HEK293 (cell line): ENCODE results near the gene MATR3.

Experiments used
- CTCF ChIA-PET: fragments of 350-600 bp; formaldehyde crosslinking; extraction: SDS; loops from one replicate; lab custom pipeline; 2021; ENCODE audit warnings: antibody characterized with exemption; lab: Yijun Ruan, JAX
- POLR2A ChIA-PET: fragments of 300-600 bp; formaldehyde crosslinking; extraction: SDS; loops from one replicate; lab custom pipeline; 2020; ENCODE audit warnings: antibody characterized with exemption, inconsistent platforms; lab: Yijun Ruan, JAX
- H3K27ac ChIP-seq: fragments of 200-500 bp; sonication (Bioruptor generic); 2 replicates; pipeline ENCODE4 v1.5.1; 2014; ENCODE audit warnings: low read depth, low read length, control low read depth, inconsistent platforms; ENCODE audit errors: extremely low read depth
- H3K36me3 ChIP-seq, 2 experiments: fragments of 200-500 bp in 1 of 2; sonication (Bioruptor generic) in 1 of 2; 1 replicate in 1 of 2; 2 replicates in 1 of 2; pipeline ENCODE4 v1.5.1; 2014 to 2017; ENCODE audit warnings: inconsistent platforms in 2 of 2, low read length in 2 of 2; ENCODE audit not compliant: control insufficient read depth in 2 of 2, insufficient read depth in 1 of 2
- H3K4me1 ChIP-seq: fragments of 200-500 bp; sonication (Bioruptor generic); 2 replicates; pipeline ENCODE4 v1.5.1; 2014; ENCODE audit warnings: mild to moderate bottlenecking, low read length, inconsistent platforms; ENCODE audit not compliant: control insufficient read depth, insufficient read depth
- H3K4me3 ChIP-seq: 2 replicates; pipeline ENCODE4 v1.5.1; 2011; ENCODE audit warnings: low read depth, mild to moderate bottlenecking, control low read depth, low read length, moderate library complexity
- H3K9me3 ChIP-seq: fragments of 200-500 bp; sonication (Bioruptor generic); 2 replicates; pipeline ENCODE4 v1.5.1; 2014; ENCODE audit warnings: low read depth, low read length, inconsistent platforms; ENCODE audit not compliant: control insufficient read depth, insufficient read depth
- CTCF ChIP-seq: fragments of 450-650 bp; formaldehyde crosslinking; IDR thresholded peaks from 2 replicates; pipeline ENCODE4 v1.5.1; 2016; ENCODE audit warnings: missing biosample characterization, missing genetic modification characterization
- FEZF1 ChIP-seq: fragments of 450-650 bp; formaldehyde crosslinking; IDR thresholded peaks from 2 replicates; pipeline ENCODE4 v1.5.1; 2016; ENCODE audit warnings: missing biosample characterization, missing genetic modification characterization
- HOXA7 ChIP-seq: sonication (generic); formaldehyde crosslinking; IDR thresholded peaks from 2 replicates; pipeline ENCODE4 v1.8.1; 2022; ENCODE audit warnings: missing genetic modification reagents, borderline replicate concordance
- KLF10 ChIP-seq: fragments of 450-650 bp; IDR thresholded peaks from 2 replicates; pipeline ENCODE4 v1.5.1; 2018; ENCODE audit warnings: missing biosample characterization, mild to moderate bottlenecking, missing genetic modification characterization
- PRDM1 ChIP-seq: fragments of 450-650 bp; formaldehyde crosslinking; IDR thresholded peaks from 2 replicates; pipeline ENCODE4; 2016; ENCODE audit warnings: missing biosample characterization, missing genetic modification characterization
- RBAK ChIP-seq: fragments of 450-650 bp; formaldehyde crosslinking; IDR thresholded peaks from 2 replicates; pipeline ENCODE4 v1.5.1; 2016; ENCODE audit warnings: missing biosample characterization, missing genetic modification characterization
- ZBTB17 ChIP-seq: fragments of 450-650 bp; formaldehyde crosslinking; IDR thresholded peaks from 2 replicates; pipeline ENCODE4 v1.5.1; 2016; ENCODE audit warnings: missing biosample characterization, missing genetic modification characterization
- ZNF140 ChIP-seq: fragments of 450-650 bp; formaldehyde crosslinking; IDR thresholded peaks from 2 replicates; pipeline ENCODE4 v1.5.1; 2016; ENCODE audit warnings: missing biosample characterization, missing genetic modification characterization
- ZNF148 ChIP-seq: fragments of 450-650 bp; formaldehyde crosslinking; IDR thresholded peaks from 2 replicates; pipeline ENCODE4 v1.5.0; 2017; ENCODE audit warnings: missing biosample characterization, missing genetic modification characterization, borderline replicate concordance
- ZNF202 ChIP-seq: fragments of 450-650 bp; formaldehyde crosslinking; IDR thresholded peaks from 2 replicates; pipeline ENCODE4 v1.5.1; 2016; ENCODE audit warnings: missing biosample characterization, missing genetic modification characterization, borderline replicate concordance
- ZNF221 ChIP-seq: fragments of 450-650 bp; formaldehyde crosslinking; IDR thresholded peaks from 2 replicates; pipeline ENCODE4 v1.5.1; 2017; ENCODE audit warnings: missing biosample characterization, missing genetic modification characterization, borderline replicate concordance
- ZNF23 ChIP-seq: fragments of 450-650 bp; formaldehyde crosslinking; IDR thresholded peaks from 2 replicates; pipeline ENCODE4 v1.5.1; 2016; ENCODE audit warnings: missing biosample characterization, missing genetic modification characterization, borderline replicate concordance
- ZNF24 ChIP-seq: fragments of 450-650 bp; formaldehyde crosslinking; IDR thresholded peaks from 2 replicates; pipeline ENCODE4 v1.5.1; 2016; ENCODE audit warnings: missing biosample characterization, missing genetic modification characterization
- ZNF366 ChIP-seq: fragments of 450-650 bp; formaldehyde crosslinking; conservative IDR thresholded peaks from 2 replicates; pipeline ENCODE4 v1.5.1; 2016; ENCODE audit warnings: missing biosample characterization, missing genetic modification characterization
- ZNF654 ChIP-seq: fragments of 450-650 bp; formaldehyde crosslinking; IDR thresholded peaks from 2 replicates; pipeline ENCODE4 v1.5.1; 2016; ENCODE audit warnings: low read depth, missing biosample characterization, missing genetic modification characterization
- ZNF664 ChIP-seq: fragments of 450-650 bp; formaldehyde crosslinking; IDR thresholded peaks from 2 replicates; pipeline ENCODE4 v1.5.1; 2016; ENCODE audit warnings: missing biosample characterization, missing genetic modification characterization
- ZNF707 ChIP-seq: fragments of 450-650 bp; formaldehyde crosslinking; IDR thresholded peaks from 2 replicates; pipeline ENCODE4 v1.5.1; 2016; ENCODE audit warnings: missing biosample characterization, missing genetic modification characterization
- ZNF792 ChIP-seq: fragments of 450-650 bp; formaldehyde crosslinking; IDR thresholded peaks from 2 replicates; pipeline ENCODE4 v1.5.1; 2016; ENCODE audit warnings: missing biosample characterization, missing genetic modification characterization
- ZSCAN30 ChIP-seq: fragments of 450-650 bp; IDR thresholded peaks from 2 replicates; pipeline ENCODE4 v1.5.1; 2018; ENCODE audit warnings: missing biosample characterization, mild to moderate bottlenecking, missing genetic modification characterization, moderate library complexity

The MATR3 gene

GRCh38 chr5:139285651-139286392 is 7.7 kb upstream of the MATR3 start:
- Histone ChIP-seq H3K9me3 (no peaks in the 10 kb centered on the region), H3K4me3 (no peak overlapping the region), H3K4me1 (peaks cover 8% of the 10 kb centered on the region), H3K36me3 (peaks cover 55 to 58% of the 10 kb centered on the region in 2 experiments), H3K27ac (no peak overlapping the region)
- TF ChIP-seq ZNF792 (tag by site-specific recombination), result no peak
- TF ChIP-seq FEZF1 (tag by site-specific recombination), result no peak
- TF ChIP-seq RBAK (tag by site-specific recombination), result no peak
- no peak for TF ChIP-seq ZNF707 (tag by site-specific recombination)
- no peak for TF ChIP-seq ZSCAN30 (tag by site-specific recombination)
- no peak for TF ChIP-seq ZNF202 (tag by site-specific recombination)
- TF ChIP-seq ZNF24 (tag by site-specific recombination), result no peak
- no peak for TF ChIP-seq ZNF23 (tag by site-specific recombination)
- TF ChIP-seq ZNF366 (tag by site-specific recombination), result no peak
- TF ChIP-seq ZNF148 (tag by site-specific recombination), result no peak
- TF ChIP-seq HOXA7 (CRISPR knock-in tag), result no peak
- no peak for TF ChIP-seq ZNF221 (tag by site-specific recombination)
- TF ChIP-seq PRDM1 (tag by site-specific recombination), result no peak
- no peak for TF ChIP-seq ZNF140 (tag by site-specific recombination)
- CTCF ChIA-PET, result interaction anchor here (0.7 to 2.5 kb wide), 5 partner anchors 9 to 101 kb away, joined by 3 to 8 read pairs (median 4); no protein-coding TSS in a partner anchor
- POLR2A ChIA-PET, result interaction anchor here (1.2 kb wide), 1 partner anchor 10 kb away, joined by 7 read pairs; no protein-coding TSS in a partner anchor

- POLR2A ChIA-PET, result interaction anchor here (0.6 to 0.7 kb wide), 4 partner anchors 9 to 710 kb away, joined by 3 to 4 read pairs (median 3); no protein-coding TSS in a partner anchor
- peaks cover 34 to 37% of the 10 kb centered on the region in 2 experiments for H3K36me3 ChIP-seq
- H3K4me3 ChIP-seq, result no peak overlapping the region
- H3K4me1 ChIP-seq, result no peaks in the 10 kb centered on the region
- H3K27ac ChIP-seq, result peak overlapping the region; percentile 16; the same call in 1 of the 2 replicates
- no peaks in the 10 kb centered on the region for H3K9me3 ChIP-seq
- CTCF ChIA-PET, result interaction anchor here (0.6 to 2.5 kb wide), 3 partner anchors 11 to 130 kb away, joined by 3 to 8 read pairs (median 4); no protein-coding TSS in a partner anchor
- TF ChIP-seq ZNF664, result no peak
- TF ChIP-seq ZNF654 (tag by site-specific recombination), result peak; percentile 60
- peak; percentile 85 for TF ChIP-seq KLF10 (tag by site-specific recombination)
- peak; percentile 79 for TF ChIP-seq CTCF (tag by site-specific recombination)
- TF ChIP-seq ZBTB17, result peak; percentile 85
Observed at GRCh38 chr5:139287890-139288635, 5.5 kb upstream of the MATR3 start.
